NCI-H187 (cell line): Measurements from ENCODE around the gene SMPD1.
"Not testable (repeated sequence)": the region's sequence is repeated elsewhere in the genome, so short reads cannot be mapped to it uniquely, and the experiment has no call there.

Experiments
- DNase-seq, 2 experiments: peaks; one replicate each; lab custom pipeline; 2025; lab: John Stamatoyannopoulos, UW

SMPD1 gene

GRCh38 chr11:6390718-6391469, 620 bp downstream of the SMPD1 start:
- no peak for DNase-seq

GRCh38 chr11:6391537-6392134, 1.4 kb downstream of the SMPD1 start:
- DNase-seq = no peak

- DNase-seq = not testable (repeated sequence)
Measured at GRCh38 chr11:6392251-6392650, 2.0 kb downstream of the SMPD1 start.

- no peak for DNase-seq
Measured at GRCh38 chr11:6393989-6394670, 3.9 kb downstream of the SMPD1 start.

GRCh38 chr11:6395470-6396060, 5.3 kb downstream of the SMPD1 start:
- DNase-seq = no peak

DNA sequence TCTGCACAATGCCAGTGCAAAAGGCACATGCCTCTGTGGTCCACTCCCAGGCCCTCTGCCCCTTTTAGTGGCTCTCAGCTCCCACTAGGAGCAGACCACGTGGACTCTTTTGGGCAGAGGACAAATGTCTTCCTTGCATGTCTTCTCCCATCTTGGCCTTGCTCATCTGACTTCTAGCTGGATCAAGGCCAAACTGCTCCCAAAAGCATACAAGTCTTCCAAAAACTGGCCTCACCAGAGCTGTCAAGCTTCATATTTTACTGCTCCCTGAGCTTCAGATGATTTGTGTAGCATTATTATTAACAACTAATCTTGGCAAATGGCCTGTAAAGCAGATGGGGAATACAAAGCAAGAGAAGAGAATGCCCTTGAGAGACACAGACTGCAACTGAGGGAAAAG, 6.9 kb downstream of the SMPD1 start:
- DNase-seq = no peak

GRCh38 chr11:6397636-6398035, 7.4 kb downstream of the SMPD1 start:
- no peak for DNase-seq

DNA sequence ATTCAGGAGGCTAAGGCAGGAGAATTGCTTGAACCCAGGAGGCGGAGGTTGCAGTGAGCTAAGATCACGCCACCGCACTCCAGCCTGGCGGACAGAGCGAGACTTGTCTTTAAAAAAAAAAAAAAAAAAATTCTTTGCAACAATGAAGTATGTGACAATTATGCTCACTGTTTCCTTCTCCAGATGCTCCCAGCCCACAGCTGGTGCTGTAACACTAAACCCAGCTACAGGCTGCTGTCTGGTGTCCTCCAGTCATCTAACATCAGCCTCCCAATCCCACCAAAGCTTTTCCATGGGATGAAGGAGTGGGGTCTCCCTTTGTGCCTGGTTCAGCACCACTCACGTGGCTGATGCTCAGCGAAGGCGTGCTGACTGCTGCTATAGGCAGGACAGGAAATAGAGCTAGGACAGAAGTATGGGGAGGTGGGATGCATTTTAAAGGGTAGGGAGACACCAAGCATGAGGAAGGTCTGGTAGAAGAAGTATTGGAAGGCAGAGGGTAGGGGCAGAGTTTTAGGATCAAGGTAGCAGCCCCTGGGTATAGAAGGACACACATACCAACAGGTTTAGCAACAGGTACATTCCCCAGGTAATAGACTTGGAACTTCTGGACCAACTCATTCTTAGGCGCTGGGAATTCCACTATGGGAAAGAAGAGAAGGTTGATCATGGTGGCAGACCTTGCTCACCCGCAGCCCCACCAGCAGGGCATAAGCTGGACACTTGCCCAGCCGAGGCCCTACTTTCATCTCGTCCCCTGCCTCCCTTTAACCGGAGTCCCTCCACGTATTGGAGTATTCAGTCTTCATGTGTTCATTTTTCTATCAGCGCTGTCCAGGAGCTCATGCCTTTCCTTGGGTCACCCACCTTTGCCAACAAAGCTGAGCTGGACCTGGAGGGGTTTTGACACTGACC, 10.4 kb downstream of the SMPD1 start:
- no peak for DNase-seq

GRCh38 chr11:6401464-6401863, 11.2 kb downstream of the SMPD1 start:
- no peak for DNase-seq

- no peak for DNase-seq
Measured at GRCh38 chr11:6402061-6402470, 11.8 kb downstream of the SMPD1 start.

GRCh38 chr11:6402561-6402981, 12.3 kb downstream of the SMPD1 start:
- no peak for DNase-seq

DNA sequence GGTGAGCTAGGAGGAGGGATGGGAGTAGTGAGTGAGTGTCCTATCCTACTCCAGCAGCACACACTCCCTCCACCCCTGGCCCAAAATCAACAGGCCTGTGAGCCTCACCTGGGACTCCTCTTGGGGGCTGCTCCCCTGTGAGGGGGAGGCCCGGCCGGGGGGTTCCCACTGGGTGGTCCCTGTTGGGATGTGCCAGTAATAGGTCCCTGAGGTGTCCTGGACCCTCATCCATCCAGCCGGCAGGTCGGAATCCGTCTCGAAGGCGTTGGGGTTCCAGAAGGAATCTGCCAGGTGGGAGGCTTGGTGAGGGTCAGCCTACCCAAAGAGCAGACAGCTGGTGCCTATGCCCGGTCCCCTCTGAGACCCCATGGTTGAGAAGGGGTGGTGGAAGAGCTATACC, 13.3 kb downstream of the SMPD1 start:
- no peak for DNase-seq

DNA sequence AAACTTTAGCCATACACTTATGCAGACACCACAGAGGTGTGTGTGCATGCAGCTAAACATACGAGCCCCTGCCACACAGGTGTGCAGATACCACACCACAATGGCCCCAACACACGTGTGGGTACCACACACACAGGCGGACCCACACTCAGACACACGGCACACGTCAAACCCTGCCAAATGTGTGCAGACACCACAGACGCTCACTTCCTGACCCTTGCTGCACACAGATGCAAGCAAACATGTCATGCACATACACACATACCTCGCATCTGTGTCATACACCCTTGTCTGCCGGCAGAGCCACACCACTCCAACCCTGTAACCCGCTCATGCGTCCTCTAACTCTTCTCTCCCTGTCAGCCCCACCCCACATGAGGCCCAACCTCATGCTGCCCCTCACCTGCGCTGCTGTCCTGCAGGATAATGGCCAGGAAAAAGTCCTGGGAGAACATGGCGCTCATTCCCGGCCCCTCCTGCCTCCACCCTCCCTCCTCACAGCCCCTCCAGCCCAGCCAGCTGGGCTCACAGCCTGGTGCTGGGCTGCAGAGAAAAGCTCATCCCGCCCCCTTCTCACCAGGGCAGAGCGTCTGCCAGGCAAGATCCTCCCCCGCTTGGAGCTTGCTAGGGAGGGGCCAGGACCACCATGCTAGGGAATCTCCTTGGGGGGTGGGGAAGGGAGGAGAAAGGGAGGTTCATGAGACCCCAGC, 14.2 kb downstream of the SMPD1 start:
- DNase-seq = no peak

- peak; percentile 17 to 66 for DNase-seq
Measured at GRCh38 chr11:6405052-6405667, 14.9 kb downstream of the SMPD1 start.

GRCh38 chr11:6405846-6406245, 15.6 kb downstream of the SMPD1 start:
- no peak for DNase-seq

DNA sequence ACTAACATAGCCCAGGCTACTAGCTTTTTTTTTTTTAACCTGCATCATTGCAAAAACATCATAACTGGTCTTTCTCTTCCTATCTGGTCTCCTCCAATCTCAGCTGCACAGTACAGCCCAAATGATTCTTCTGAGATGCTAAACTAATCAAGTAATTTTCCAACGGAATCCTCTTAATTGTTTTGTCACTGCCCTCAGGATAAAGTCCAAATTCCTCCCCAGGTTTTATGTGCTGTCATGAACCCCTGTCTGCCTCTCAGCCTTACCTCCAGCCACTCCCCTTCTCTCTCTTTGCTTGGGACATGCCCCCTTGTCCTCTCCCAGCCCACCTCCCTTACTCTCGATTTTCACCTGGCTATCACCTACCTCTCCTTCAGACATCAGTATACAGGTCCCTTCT, 16.1 kb downstream of the SMPD1 start:
- no peak for DNase-seq

GRCh38 chr11:6410695-6411430, 20.6 kb downstream of the SMPD1 start:
- DNase-seq = no peak

- no peak for DNase-seq
Measured at GRCh38 chr11:6411594-6412031, 21.3 kb downstream of the SMPD1 start.

- peak; percentile 14 to 30 for DNase-seq
Measured at GRCh38 chr11:6413791-6414201, 23.5 kb downstream of the SMPD1 start.

GRCh38 chr11:6414874-6415328, 24.6 kb downstream of the SMPD1 start:
- DNase-seq = no peak
